Measurements from ENCODE around the gene SIKE1.
A peak's percentile ranks its signal among the peaks of the same experiment; 100 is the strongest.
"Not testable (repeated sequence)": the region's sequence is repeated elsewhere in the genome, so short reads cannot be mapped to it uniquely, and the experiment has no call there.

SIKE1 gene

GRCh38 chr1:114755006-114755931 is 25.2 kb downstream of the SIKE1 start:
- peak; percentile 20 to 54 (median 50) for DNase-seq

GRCh38 chr1:114753702-114754101 is 26.8 kb downstream of the SIKE1 start:
- DNase-seq = not testable (repeated sequence)

- no peak for DNase-seq
Measured at GRCh38 chr1:114753143-114753542, 27.3 kb downstream of the SIKE1 start.

GRCh38 chr1:114750780-114751179 is 29.7 kb downstream of the SIKE1 start:
- DNase-seq = no peak

- DNase-seq = no peak
Measured at GRCh38 chr1:114749835-114750234, 30.6 kb downstream of the SIKE1 start.

- DNase-seq = no peak
Measured at GRCh38 chr1:114746450-114747121, 33.9 kb downstream of the SIKE1 start.

GRCh38 chr1:114745291-114745690 is 35.2 kb downstream of the SIKE1 start:
- peak in 2 of 3 donors; percentile 57 to 69 for DNase-seq

- DNase-seq = no peak
Measured at GRCh38 chr1:114741963-114742746, 38.3 kb downstream of the SIKE1 start.

GRCh38 chr1:114740331-114740730 is 40.2 kb downstream of the SIKE1 start:
- DNase-seq = no peak

GRCh38 chr1:114737314-114737849 is 43.1 kb downstream of the SIKE1 start:
- DNase-seq = no peak

- DNase-seq = no peak
Measured at GRCh38 chr1:114735479-114735878, 45.0 kb downstream of the SIKE1 start.

- DNase-seq = no peak
Measured at GRCh38 chr1:114729782-114730181, 50.7 kb downstream of the SIKE1 start.

- DNase-seq = no peak
Measured at GRCh38 chr1:114728553-114728952, 51.9 kb downstream of the SIKE1 start.

- no peak for DNase-seq
Measured at GRCh38 chr1:114725230-114725629, 55.3 kb downstream of the SIKE1 start.

GRCh38 chr1:114723915-114724314 is 56.6 kb downstream of the SIKE1 start:
- DNase-seq = no peak

GRCh38 chr1:114723457-114723856 is 57.0 kb downstream of the SIKE1 start:
- no peak for DNase-seq

GRCh38 chr1:114720492-114720891 is 60.0 kb downstream of the SIKE1 start:
- no peak for DNase-seq
